ENCODE data around the gene TTLL4.
A peak's percentile ranks its signal among the peaks of the same experiment; 100 is the strongest.

Gene TTLL4

GRCh38 chr2:218710687-218711549 is at the start of gene TTLL4:
TTLL4 (plus strand) TSS chr2:218710835; CDS start chr2:218737677, 26,842 bp downstream.
- peak; percentile 68 for TF ChIP-seq CTCF (IDR thresholded peaks at IDR 0.05; ENCODE audit: low read depth, low read length)

DNA sequence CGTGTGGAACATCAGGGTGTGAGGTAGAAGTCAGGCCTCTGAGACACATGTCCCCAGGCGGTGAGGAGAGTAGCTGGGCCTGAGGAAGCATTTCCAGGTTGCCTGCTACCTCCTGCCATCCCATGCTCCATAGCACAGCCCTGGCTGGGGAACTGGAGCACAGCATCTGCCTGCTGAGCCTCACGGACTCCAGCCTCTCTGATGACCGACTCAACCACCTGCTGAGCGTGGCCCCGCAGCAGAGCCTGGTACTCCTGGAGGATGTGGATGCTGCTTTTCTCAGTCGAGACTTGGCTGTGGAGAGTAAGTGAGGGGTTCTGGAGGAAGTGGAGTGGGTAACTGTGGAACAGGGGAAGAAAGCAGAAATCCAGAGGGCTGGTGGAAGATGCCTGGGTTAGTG is 48.3 kb upstream of the TTLL4 start:
- TF ChIP-seq CTCF (IDR thresholded peaks at IDR 0.05; ENCODE audit: low read depth, low read length): no peak
- no peak for DNase-seq (ENCODE audit: extremely low read depth, low read depth)

More at GRCh38 chr2:218710687-218711549, at the start of gene TTLL4:
- DNase-seq (ENCODE audit: extremely low read depth, low read depth): peak; percentile 89

DNA sequence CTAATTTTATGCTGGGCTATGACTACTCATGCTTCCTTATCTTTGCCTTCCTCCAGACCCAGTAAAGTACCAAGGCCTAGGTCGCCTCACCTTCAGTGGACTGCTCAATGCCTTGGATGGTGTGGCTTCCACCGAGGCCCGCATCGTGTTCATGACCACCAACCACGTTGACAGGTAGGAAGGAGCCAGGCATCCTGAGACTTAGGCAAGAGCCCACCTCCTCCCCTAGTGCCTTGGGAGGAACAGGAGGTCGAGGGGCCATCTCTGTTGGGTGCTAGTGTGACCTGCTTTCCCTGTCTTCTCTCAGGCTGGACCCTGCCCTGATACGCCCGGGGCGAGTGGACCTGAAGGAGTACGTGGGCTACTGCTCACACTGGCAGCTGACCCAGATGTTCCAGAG is 47.8 kb upstream of the TTLL4 start:
- DNase-seq (ENCODE audit: extremely low read depth, low read depth): no peak
- TF ChIP-seq CTCF (IDR thresholded peaks at IDR 0.05; ENCODE audit: low read depth, low read length): no peak

GRCh38 chr2:218663901-218664300 is 46.7 kb upstream of the TTLL4 start:
- DNase-seq (ENCODE audit: extremely low read depth, low read depth): no peak
- no peak for TF ChIP-seq CTCF (IDR thresholded peaks at IDR 0.05; ENCODE audit: low read depth, low read length)

- TF ChIP-seq CTCF (IDR thresholded peaks at IDR 0.05; ENCODE audit: low read depth, low read length): no peak
- no peak for DNase-seq (ENCODE audit: extremely low read depth, low read depth)
Observed at GRCh38 chr2:218664653-218665052, 46.0 kb upstream of the TTLL4 start.

- DNase-seq (ENCODE audit: extremely low read depth, low read depth): no peak
- no peak for TF ChIP-seq CTCF (IDR thresholded peaks at IDR 0.05; ENCODE audit: low read depth, low read length)
Observed at GRCh38 chr2:218671097-218671653, 39.5 kb upstream of the TTLL4 start.
